GM12878 (cell line): ENCODE results near the gene WDR11. TPM values are rescaled to one million over a fixed set of nuclear protein-coding genes. Genes with fewer than 3 reads are reported as not detected.
A peak's percentile ranks its signal among the peaks of the same experiment; 100 is the strongest.

Experiments
- ATAC-seq: fragments of 200-7000 bp; cut with Tn5 transposase; 3 replicates; pipeline ENCODE4 v1.9.1; 2020; ENCODE audit warnings: mild to moderate bottlenecking, moderate library complexity
- BruUV-seq: library from RNA; stranded (reverse); fragments of 400-500 nt; replicated peaks from 2 replicates; lab custom pipeline; 2021; lab: Mats Ljungman, UMichigan
- CTCF ChIA-PET: fragments of 300-600 bp; sonication (Branson Sonifier 250); formaldehyde crosslinking; extraction: SDS; loops from one replicate; lab custom pipeline; 2021; ENCODE audit warnings: inconsistent platforms; lab: Yijun Ruan, JAX
- POLR2A ChIA-PET: fragments of 350-600 bp; formaldehyde crosslinking; extraction: SDS; loops from one replicate; lab custom pipeline; 2021; ENCODE audit warnings: inconsistent platforms; lab: Charles Lee
- RAD21 ChIA-PET: fragments of 300-600 bp; sonication (Branson Sonifier 250); formaldehyde crosslinking; loops from one replicate; lab custom pipeline; 2023; ENCODE audit warnings: antibody characterized with exemption; ENCODE audit not compliant: unreplicated experiment; lab: Charles Lee
- SMC1A ChIA-PET: fragments of 300-600 bp; sonication (Branson Sonifier 250); formaldehyde crosslinking; loops from one replicate; lab custom pipeline; 2023; ENCODE audit not compliant: unreplicated experiment, uncharacterized antibody; lab: Charles Lee
- DNase-seq: peaks from one replicate; pipeline ENCODE4 v3.0.0-alpha.2; 2011; ENCODE audit warnings: low read depth, low spot score
- FAIRE-seq: peaks from 3 replicates; lab custom pipeline; 2011; peaks lifted over from hg19 to GRCh38; lab: Jason Lieb, UNC
- H2AFZ ChIP-seq: 2 replicates; pipeline ENCODE4 v1.6.0; 2011; ENCODE audit warnings: low read depth, low read length, control low read depth; ENCODE audit not compliant: control insufficient read depth
- H3K27ac ChIP-seq: 2 replicates; pipeline ENCODE4 v1.5.1; 2011; ENCODE audit warnings: control low read depth; ENCODE audit not compliant: control insufficient read depth, insufficient read depth
- H3K27me3 ChIP-seq, 2 experiments: replicated peaks in 1 of 2; 2 replicates each; pipeline versions ENCODE4 v1.6.0 to v1.6.1; 2011; ENCODE audit warnings: low read length in 1 of 2; ENCODE audit not compliant: control insufficient read depth in 2 of 2, insufficient read depth in 2 of 2
- H3K36me3 ChIP-seq, 2 experiments: 2 replicates each; pipeline ENCODE4 v1.5.1; 2011; ENCODE audit warnings: low read length in 1 of 2; ENCODE audit not compliant: control insufficient read depth in 2 of 2, insufficient read depth in 2 of 2
- H3K4me1 ChIP-seq: 2 replicates; pipeline ENCODE4 v1.6.1; 2011; ENCODE audit warnings: mild to moderate bottlenecking, low read length, moderate library complexity, mixed read lengths; ENCODE audit not compliant: control insufficient read depth, insufficient read depth
- H3K4me2 ChIP-seq: 2 replicates; pipeline ENCODE4 v1.6.0; 2011; ENCODE audit warnings: control low read depth; ENCODE audit not compliant: control insufficient read depth, insufficient read depth
- H3K4me3 ChIP-seq: fragments of 200-600 bp; sonication (generic); 2 replicates; pipeline ENCODE4 v1.5.1; 2016
- H3K79me2 ChIP-seq: 2 replicates; pipeline ENCODE4 v1.6.0; 2011; ENCODE audit warnings: low read length; ENCODE audit not compliant: control insufficient read depth, insufficient read depth
- H3K9ac ChIP-seq: 2 replicates; pipeline ENCODE4 v1.8.0; 2011; ENCODE audit warnings: low read length, control low read depth, mixed read lengths; ENCODE audit not compliant: control insufficient read depth, insufficient read depth
- H3K9me3 ChIP-seq: replicated peaks from 3 replicates; pipeline ENCODE4 v1.5.1; 2011; ENCODE audit warnings: mild to moderate bottlenecking, low read length; ENCODE audit not compliant: control insufficient read depth, insufficient read depth
- H4K20me1 ChIP-seq: 2 replicates; pipeline ENCODE4 v1.6.0; 2011; ENCODE audit not compliant: control insufficient read depth, insufficient read depth
- CHD2 ChIP-seq: IDR thresholded peaks from 2 replicates; pipeline ENCODE4 v1.6.1; 2011; ENCODE audit warnings: low read depth, low read length, improper control_type of control experiment, borderline replicate concordance
- FOXM1 ChIP-seq: IDR thresholded peaks from 2 replicates; pipeline ENCODE4 v1.6.1; 2012; ENCODE audit warnings: low read depth, mild to moderate bottlenecking, inconsistent platforms, low read length, moderate library complexity
- KDM1A ChIP-seq: fragments of 200-600 bp; sonication (generic); IDR thresholded peaks from 2 replicates; pipeline ENCODE4 v1.6.1; 2016; ENCODE audit warnings: borderline replicate concordance
- PAX8 ChIP-seq: fragments of 450-650 bp; IDR thresholded peaks from 2 replicates; pipeline ENCODE4 v1.6.1; 2017; ENCODE audit warnings: mild to moderate bottlenecking, moderate library complexity
- POU2F2 ChIP-seq: IDR thresholded peaks from 3 replicates; pipeline ENCODE4 v1.6.1; 2011; ENCODE audit warnings: low read depth, mild to moderate bottlenecking, low read length, borderline replicate concordance
- RBBP5 ChIP-seq: fragments of 200-600 bp; sonication (generic); conservative IDR thresholded peaks from 2 replicates; pipeline ENCODE4 v1.6.1; 2016
- RFX5 ChIP-seq: IDR thresholded peaks from 2 replicates; pipeline ENCODE4 v1.6.1; 2011; ENCODE audit warnings: low read depth, low read length, improper control_type of control experiment
- WGBS: methylation state at CpG from one replicate; pipeline ENCODE4 v1.1.6; 2016; ENCODE audit warnings: low lambda C conversion rate; ENCODE audit not compliant: insufficient replicate concordance, insufficient coverage; ENCODE audit errors: missing lambda C conversion rate; 5-methylcytosine and 5-hydroxymethylcytosine counted together
- in situ Hi-C: fragments of 300-500 bp; cut with MboI; formaldehyde crosslinking; loops from 9 replicates; pipeline ENCODE4 v1.14.3; 2018; ENCODE audit warnings: mixed read lengths
- intact Hi-C: fragments of 100-400 bp; cut with micrococcal nuclease; formaldehyde crosslinking; loops from one replicate; pipeline ENCODE4 v1.14.2; 2022; ENCODE audit not compliant: unreplicated experiment
- polyA plus RNA-seq, 11 experiments: library from polyadenylated mRNA; depleted of rRNA in 4 of 11; unstranded in 6 of 11; stranded (reverse) in 5 of 11; fragments of >200 nt; fragmentation: Nextera tagmentation in 4 of 11; fragmentation: Illumina TruSeq in 1 of 11; extraction: Ambion mirVana in 4 of 11; extraction: Trizol in 1 of 11; gene quantifications; 1 replicate in 1 of 11; 2 replicates in 10 of 11; pipeline versions ENCODE4 v1.2.1 to v1.2.3, GENCODE V29; 2011 to 2016; ENCODE audit warnings: inconsistent platforms in 2 of 11, missing spikeins in 2 of 11, low read depth in 1 of 11
- total RNA-seq, 4 experiments: library from RNA; depleted of rRNA in 3 of 4; stranded (reverse); fragments of >200 nt in 3 of 4; fragmentation: Illumina TruSeq in 1 of 4; extraction: Trizol in 1 of 4; gene quantifications; 2 replicates each; pipeline versions ENCODE4 v1.2.1 to v1.2.3, GENCODE V29; 2013 to 2021
- TF ChIP-seq, protein P1 (sequence below): IDR thresholded peaks from 2 replicates; pipeline ENCODE4 v1.6.1; 2012; ENCODE audit warnings: low read depth, low read length, improper control_type of control experiment

Gene WDR11
- total and polyA plus RNA-seq, 10 of the 15 experiments (the other 5 are each of a cell fraction or from before 2014, with no cell fraction given): 21.3 to 132 (median 42.6) TPM

DNA sequence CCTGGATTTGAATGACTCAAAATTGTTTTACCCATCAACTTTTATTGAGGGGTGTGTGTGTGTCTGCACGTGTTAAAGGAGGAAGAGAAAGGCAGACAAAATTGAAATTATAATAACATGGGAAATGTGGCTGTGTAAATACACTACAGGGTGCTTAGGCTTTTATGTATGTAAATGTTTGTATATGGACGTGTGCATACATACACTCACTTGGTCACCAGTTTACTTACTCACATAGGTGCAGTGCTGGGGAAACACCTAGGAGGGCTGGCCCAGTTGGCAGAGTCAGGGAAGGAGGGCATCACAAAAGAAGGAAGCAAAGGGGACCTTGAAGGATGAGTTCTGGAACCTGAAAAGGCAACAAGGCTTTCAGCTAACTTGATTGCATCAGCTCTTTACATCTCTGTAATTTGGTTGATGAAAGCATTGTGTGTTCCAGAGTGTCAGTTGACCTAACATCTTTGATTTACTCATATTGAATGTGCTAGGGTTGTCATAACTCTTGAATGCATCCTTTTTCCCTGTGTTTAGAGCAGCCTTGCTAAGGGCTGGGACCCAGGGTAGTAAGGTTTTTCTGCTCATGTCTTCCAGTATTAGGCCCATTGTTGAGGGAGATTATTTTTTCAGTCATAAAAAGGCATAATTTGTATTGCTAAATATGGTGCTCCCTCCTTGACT lies 10.2 kb downstream of the WDR11 start:
- Histone ChIP-seq H3K27ac (no peak overlapping the region), H3K4me3 (no peak overlapping the region), H3K9me3 (no peaks in the 10 kb centered on the region), H3K36me3 (peaks cover 0 to 15% of the 10 kb centered on the region in 2 experiments; a peak in 3 of 4 replicates), H3K79me2 (no peaks in the 10 kb centered on the region; the same call in 1 of the 2 replicates), H3K27me3 (no peaks in the 10 kb centered on the region), H3K4me2 (no peak overlapping the region), H2AFZ (no peak overlapping the region), H4K20me1 (no peaks in the 10 kb centered on the region), H3K4me1 (no peaks in the 10 kb centered on the region), H3K9ac (no peak overlapping the region)
- POLR2A ChIA-PET: interaction anchor here (1.3 kb wide), 1 partner anchor 10 kb away, joined by 4 read pairs; no protein-coding TSS in a partner anchor
- CTCF ChIA-PET: no interaction called here
- no peak for DNase-seq
- WGBS: 75% methylated on average over 2 of the region's 2 CpGs
- no peak for TF ChIP-seq KDM1A
- TF ChIP-seq FOXM1: no peak
- TF ChIP-seq, protein P1, sequence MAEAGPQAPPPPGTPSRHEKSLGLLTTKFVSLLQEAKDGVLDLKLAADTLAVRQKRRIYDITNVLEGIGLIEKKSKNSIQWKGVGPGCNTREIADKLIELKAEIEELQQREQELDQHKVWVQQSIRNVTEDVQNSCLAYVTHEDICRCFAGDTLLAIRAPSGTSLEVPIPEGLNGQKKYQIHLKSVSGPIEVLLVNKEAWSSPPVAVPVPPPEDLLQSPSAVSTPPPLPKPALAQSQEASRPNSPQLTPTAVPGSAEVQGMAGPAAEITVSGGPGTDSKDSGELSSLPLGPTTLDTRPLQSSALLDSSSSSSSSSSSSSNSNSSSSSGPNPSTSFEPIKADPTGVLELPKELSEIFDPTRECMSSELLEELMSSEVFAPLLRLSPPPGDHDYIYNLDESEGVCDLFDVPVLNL: no peak
- no peak for TF ChIP-seq POU2F2
- TF ChIP-seq RFX5: no peak
- TF ChIP-seq CHD2: no peak
- no peak for TF ChIP-seq PAX8
- no peak for TF ChIP-seq RBBP5
- TSS peak; percentile 7 for BruUV-seq
- in situ Hi-C loops: no loop called here
- intact Hi-C loops: no loop called here
- ATAC-seq: peak; percentile 28; the same call in 2 of the 3 replicates
- SMC1A ChIA-PET: interaction anchor here (0.6 to 1.6 kb wide), 4 partner anchors 8 to 1106 kb away, joined by 3 to 5 read pairs (median 4); no protein-coding TSS in a partner anchor
- RAD21 ChIA-PET: interaction anchor here (1.4 kb wide), 1 partner anchor 10 kb away, joined by 3 read pairs; the partner anchor contains the start of gene WDR11
- FAIRE-seq: no peak
